Transverse colon (tissue), 4 donors: ENCODE results near the gene ABHD12. TPM values are rescaled to one million over a fixed set of nuclear protein-coding genes. Genes with fewer than 3 reads are reported as not detected.

ENCODE experiments used
- DNase-seq: peaks from one replicate; pipeline ENCODE4 v3.0.0-alpha.2; 2019
- H3K27ac ChIP-seq, 4 donors: fragments of 200-600 bp; sonication (generic); 2 replicates each; pipeline ENCODE4 v1.5.1; 2016 to 2018; ENCODE audit warnings: inconsistent platforms in 4 of 4
- H3K27me3 ChIP-seq: fragments of 200-600 bp; sonication (generic); 2 replicates; pipeline ENCODE4 v1.5.1; 2017; ENCODE audit warnings: inconsistent platforms
- H3K36me3 ChIP-seq, 4 donors: fragments of 200-600 bp; sonication (generic); 2 replicates each; pipeline ENCODE4 v1.5.1; 2017 to 2019; ENCODE audit warnings: inconsistent platforms in 4 of 4
- H3K4me1 ChIP-seq, 4 donors: fragments of 200-600 bp; sonication (generic); 2 replicates each; pipeline ENCODE4 v1.5.1; 2017 to 2020; ENCODE audit warnings: inconsistent platforms in 4 of 4
- H3K4me3 ChIP-seq, 4 donors: fragments of 200-600 bp; sonication (generic); 1 replicate in 1 of 4; 2 replicates in 3 of 4; pipeline versions ENCODE4 v1.5.1 to v1.6.1; 2017 to 2019; ENCODE audit warnings: inconsistent platforms in 4 of 4
- H3K9me3 ChIP-seq, 2 donors: fragments of 200-600 bp; sonication (generic); 2 replicates each; pipeline ENCODE4 v1.5.1; 2017 to 2019; ENCODE audit warnings: inconsistent platforms in 2 of 2
- CTCF ChIP-seq, 5 experiments: fragments of 200-600 bp in 3 of 5; fragments of 450-650 bp in 2 of 5; sonication (generic) in 3 of 5; IDR thresholded peaks; 1 replicate in 2 of 5; 2 replicates in 3 of 5; pipeline ENCODE4 v1.5.1; 2016 to 2017; ENCODE audit warnings: antibody characterized with exemption in 5 of 5, inconsistent platforms in 3 of 5, mild to moderate bottlenecking in 2 of 5, moderate library complexity in 1 of 5
- EP300 ChIP-seq: sonication (generic); formaldehyde crosslinking; IDR thresholded peaks from one replicate; pipeline ENCODE4 v1.6.1; 2017; ENCODE audit warnings: antibody characterized with exemption, low read depth
- POLR2A ChIP-seq: fragments of 450-650 bp; IDR thresholded peaks from one replicate; pipeline ENCODE4 v1.6.1; 2016; ENCODE audit warnings: antibody characterized with exemption, mild to moderate bottlenecking, moderate library complexity
- POLR2AphosphoS5 ChIP-seq, 3 donors: sonication (generic); formaldehyde crosslinking; IDR thresholded peaks; one replicate each; pipeline ENCODE4 v1.6.1; 2016; ENCODE audit warnings: antibody characterized with exemption in 3 of 3
- WGBS, 2 donors: methylation state at CpG; one replicate each; pipeline ENCODE4 v1.1.5; 2018; ENCODE audit warnings: low coverage in 1 of 2; 5-methylcytosine and 5-hydroxymethylcytosine counted together
- in situ Hi-C, 4 donors: fragments of 200-750 bp; cut with MboI; loops; one replicate each; pipeline versions ENCODE4 v1.15.0 to v1.15.1; 2017; ENCODE audit warnings: low sequenced_read_pairs in 3 of 4, low pct_ligation_motif_present in 1 of 4, low pct_unique_long_range_greater_than_20kb in 1 of 4
- intact Hi-C: fragments of 100-400 bp; cut with DNase I; formaldehyde crosslinking; loops from one replicate; pipeline ENCODE4 v1.15.1; 2023; ENCODE audit warnings: low total_unique reads
- total RNA-seq, 4 donors: library from RNA; depleted of rRNA; stranded (reverse); fragments of >200 nt; gene quantifications; one replicate each; pipeline ENCODE4 v1.1.0, GENCODE V29; 2016

The ABHD12 gene
- total RNA-seq, 4 donors from 2014 or later: 67.3 to 103 (median 73.4) TPM

GRCh38 chr20:25286917-25287316 is 103.7 kb downstream of the ABHD12 start:
- no peaks in the 10 kb centered on the region for H3K4me1 ChIP-seq
- intact Hi-C loops (no loop called here), in situ Hi-C loops (loop anchor here in 1 of 4 donors (25.0 kb wide), 1 partner anchor 100 kb away; the partner anchor contains the start of gene ENTPD6)
- no peak overlapping the region for H3K27ac ChIP-seq
- peaks cover 0 to 71% (median 33%) of the 10 kb centered on the region in 4 donors for H3K36me3 ChIP-seq
- no peaks in the 10 kb centered on the region for H3K27me3 ChIP-seq
- 92% methylated on average over 12 of the region's 12 CpGs; no CpG with 5 or more reads in 1 of the 2 donors for WGBS, 2 donors
- H3K4me3 ChIP-seq: no peak overlapping the region
- no peaks in the 10 kb centered on the region for H3K9me3 ChIP-seq
- TF ChIP-seq POLR2A: no peak
- TF ChIP-seq EP300: no peak
- no peak for TF ChIP-seq POLR2AphosphoS5 (IDR thresholded peaks at IDR 0.05)
- TF ChIP-seq CTCF (IDR thresholded peaks at IDR 0.05): no peak
- DNase-seq: peak; percentile 5

DNA sequence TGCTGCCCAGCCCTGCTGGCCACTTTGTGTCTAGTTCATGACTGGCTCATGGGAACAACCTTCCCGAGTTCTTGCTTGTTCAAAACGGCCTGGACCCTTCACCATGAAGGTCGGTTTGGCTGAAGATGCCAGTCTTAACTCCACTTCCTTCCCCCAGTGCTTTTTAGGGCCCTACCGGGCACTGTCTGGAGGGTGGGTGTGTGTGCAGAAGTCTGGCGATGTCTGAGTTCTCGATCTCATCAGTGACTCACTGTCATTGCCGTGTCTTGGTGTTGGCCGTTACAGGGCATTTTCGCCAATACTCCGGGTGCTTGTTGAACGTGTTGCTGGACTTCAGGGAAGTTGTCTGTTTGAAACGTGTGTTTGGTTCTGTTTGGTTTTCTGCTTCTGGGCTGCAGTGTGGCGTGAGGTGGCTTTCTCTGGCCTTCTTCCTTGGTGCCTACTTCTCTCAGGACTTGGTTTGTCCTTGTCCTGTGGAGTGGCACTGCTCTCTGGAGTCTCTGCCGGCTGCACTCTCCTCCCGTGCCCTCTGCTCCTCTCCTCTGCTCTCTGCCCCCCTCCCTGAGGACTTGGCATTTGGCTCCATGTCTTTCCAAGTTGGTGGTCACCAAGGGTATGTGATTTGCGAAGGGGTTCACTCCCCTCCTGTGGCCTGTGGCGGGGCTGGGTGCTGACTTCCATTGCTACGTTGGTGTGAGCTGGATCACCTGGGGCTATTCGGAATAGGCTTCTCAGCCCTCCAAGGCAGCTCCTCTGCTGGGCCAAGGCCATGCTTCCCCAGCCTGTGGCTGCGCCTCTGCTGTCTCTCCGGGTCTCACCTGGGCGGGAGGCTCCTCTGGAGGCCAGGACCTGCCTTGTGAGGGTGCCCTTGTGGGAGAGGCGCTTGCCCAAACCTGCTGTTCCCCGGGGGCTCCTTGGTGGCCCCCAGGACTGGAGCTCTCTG is 104.5 kb downstream of the ABHD12 start:
- in situ Hi-C loops (loop anchor here in 1 of 4 donors (25.0 kb wide), 1 partner anchor 99 kb away; the partner anchor contains the start of gene ENTPD6), intact Hi-C loops (no loop called here)
- 88% methylated on average over 20 of the region's 24 CpGs; no CpG with 5 or more reads in 1 of the 2 donors for WGBS, 2 donors
- DNase-seq: peak; percentile 3
- Histone ChIP-seq H3K27me3 (no peaks in the 10 kb centered on the region), H3K36me3 (peaks cover 0 to 65% (median 35%) of the 10 kb centered on the region in 4 donors), H3K9me3 (no peaks in the 10 kb centered on the region), H3K4me3 (no peak overlapping the region), H3K27ac (no peak overlapping the region), H3K4me1 (no peaks in the 10 kb centered on the region)
- TF ChIP-seq CTCF (IDR thresholded peaks at IDR 0.05) (no peak), POLR2AphosphoS5 (IDR thresholded peaks at IDR 0.05) (no peak), POLR2A (no peak), EP300 (no peak)

DNA sequence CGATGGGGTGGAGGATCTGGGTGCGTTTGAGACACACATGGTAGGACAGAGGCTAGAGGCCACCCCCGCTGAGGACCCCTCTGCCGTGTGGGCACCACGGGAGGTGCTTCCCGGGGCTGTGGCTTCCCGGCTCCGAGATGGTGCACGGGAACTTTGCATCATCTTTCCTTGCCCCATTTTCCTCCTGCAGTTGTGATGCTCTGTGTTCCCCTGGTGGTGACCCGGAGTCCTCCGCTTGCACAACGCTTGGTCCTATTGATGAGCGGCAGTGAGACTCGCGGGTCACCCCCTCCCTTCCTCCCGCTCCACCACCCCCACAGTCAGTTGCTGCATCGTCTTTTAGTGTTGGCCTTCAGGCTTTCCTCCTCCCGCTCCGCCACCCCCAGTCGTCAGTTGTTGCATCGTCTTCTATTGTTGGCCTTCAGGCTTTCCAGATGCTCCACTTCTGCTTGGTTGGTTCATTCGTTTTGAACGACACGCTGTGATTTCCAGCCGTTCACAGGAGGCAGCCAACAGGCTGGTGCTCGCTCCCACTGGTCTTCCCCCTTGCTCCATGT is 105.5 kb downstream of the ABHD12 start:
- in situ Hi-C loops (loop anchor here in 1 of 4 donors (25.0 kb wide), 1 partner anchor 98 kb away; the partner anchor contains the start of gene ENTPD6), intact Hi-C loops (no loop called here)
- no peaks in the 10 kb centered on the region for H3K27me3 ChIP-seq
- H3K36me3 ChIP-seq: peaks cover 0 to 64% (median 30%) of the 10 kb centered on the region in 4 donors
- no peaks in the 10 kb centered on the region for H3K9me3 ChIP-seq
- H3K4me3 ChIP-seq: no peak overlapping the region
- peak; percentile 6 for DNase-seq
- H3K27ac ChIP-seq: no peak overlapping the region
- H3K4me1 ChIP-seq: no peaks in the 10 kb centered on the region
- TF ChIP-seq CTCF (IDR thresholded peaks at IDR 0.05): no peak
- TF ChIP-seq POLR2A: no peak
- no peak for TF ChIP-seq POLR2AphosphoS5 (IDR thresholded peaks at IDR 0.05)
- TF ChIP-seq EP300: no peak
- 88 to 89% methylated on average over 9 to 26 of the region's 26 CpGs for WGBS, 2 donors

GRCh38 chr20:25284131-25284601 is 106.5 kb downstream of the ABHD12 start:
- Histone ChIP-seq H3K4me3 (no peak overlapping the region), H3K9me3 (no peaks in the 10 kb centered on the region), H3K27me3 (no peaks in the 10 kb centered on the region), H3K4me1 (no peaks in the 10 kb centered on the region), H3K27ac (no peak overlapping the region), H3K36me3 (peaks cover 0 to 64% (median 25%) of the 10 kb centered on the region in 4 donors)
- TF ChIP-seq EP300 (no peak), POLR2AphosphoS5 (IDR thresholded peaks at IDR 0.05) (no peak), POLR2A (no peak), CTCF (IDR thresholded peaks at IDR 0.05) (no peak)
- intact Hi-C loops (no loop called here), in situ Hi-C loops (loop anchor here in 1 of 4 donors (25.0 kb wide), 1 partner anchor 97 kb away; the partner anchor contains the start of gene ENTPD6)
- peak; percentile 3 for DNase-seq
- 91% methylated on average over 13 of the region's 17 CpGs; no CpG with 5 or more reads in 1 of the 2 donors for WGBS, 2 donors
